GM18909 (cell line): Measurements from ENCODE around the gene GJC1.

ENCODE experiments used
- ATAC-seq: cut with Tn5 transposase; IDR thresholded peaks from one replicate; pipeline ENCODE4 v1.9.1; 2021; ENCODE audit warnings: mild to moderate bottlenecking; ENCODE audit not compliant: unreplicated experiment, poor library complexity

Gene GJC1

DNA sequence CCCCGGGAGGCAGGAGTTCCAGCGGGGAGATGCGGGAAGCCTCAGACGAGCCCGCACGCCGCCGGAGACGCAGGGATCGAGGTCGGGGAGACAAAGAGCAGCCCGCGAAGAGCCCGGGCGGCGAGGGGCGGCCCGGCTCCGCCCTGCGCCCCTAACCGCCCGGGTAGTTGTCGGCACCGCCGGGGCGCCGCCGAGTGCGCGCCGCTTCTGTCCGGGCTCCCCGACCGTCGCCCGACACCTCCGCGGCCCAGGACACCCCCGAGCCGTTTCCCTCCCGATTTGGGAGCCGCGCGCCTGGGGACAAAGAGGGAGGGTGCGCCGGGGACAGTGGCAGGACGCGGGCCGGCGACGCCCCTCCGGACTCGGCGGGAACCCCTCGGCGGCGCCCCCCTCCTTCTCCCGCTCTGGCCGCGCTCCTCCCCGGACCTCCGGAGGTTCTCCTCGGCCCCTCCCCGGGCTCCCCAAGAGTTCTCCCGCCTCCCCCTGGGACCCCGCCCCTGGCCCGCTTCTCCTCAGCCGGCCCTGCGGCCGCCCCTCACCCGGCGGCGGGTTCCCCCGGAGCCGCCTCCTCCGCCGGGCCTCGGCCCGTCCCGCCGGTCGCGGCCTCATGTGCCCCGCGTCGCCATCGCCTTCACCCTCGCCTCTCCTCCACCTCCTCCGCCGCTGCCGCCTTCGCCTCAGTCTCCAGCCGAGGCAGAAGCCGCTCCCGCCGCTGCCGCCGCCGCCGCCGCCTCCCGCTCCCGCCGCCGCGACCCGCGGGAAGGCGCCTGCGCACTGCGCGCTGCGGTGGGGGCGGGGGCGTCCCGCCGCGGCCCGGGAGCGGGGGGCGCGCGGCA is at the start of gene GJC1:
TSS of gene GJC1 (minus strand) at position 765 of the 836 bp plus-strand sequence. CDS start 24,470 bp downstream, outside the sequence.
- ATAC-seq, result no peak

DNA sequence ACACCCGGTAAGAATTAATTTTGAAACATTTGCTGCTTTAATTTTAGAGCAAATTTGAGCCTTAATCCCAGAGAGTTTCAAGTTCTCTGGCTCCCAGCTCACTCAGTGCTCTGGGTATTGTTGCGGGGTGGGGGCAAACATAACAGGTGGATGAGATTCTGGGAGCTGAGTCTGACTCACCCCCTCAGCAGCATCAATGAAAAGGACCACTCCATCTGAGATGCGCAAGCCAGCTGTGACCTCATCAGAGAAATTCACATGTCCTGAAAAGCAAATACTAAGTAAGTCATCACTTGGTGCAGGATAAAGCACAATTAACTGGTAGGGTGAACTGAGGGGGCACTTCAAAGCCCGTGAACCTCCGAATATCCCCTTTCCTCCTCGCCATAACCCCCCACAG is 49.3 kb upstream of the GJC1 start:
- ATAC-seq, result no peak

DNA sequence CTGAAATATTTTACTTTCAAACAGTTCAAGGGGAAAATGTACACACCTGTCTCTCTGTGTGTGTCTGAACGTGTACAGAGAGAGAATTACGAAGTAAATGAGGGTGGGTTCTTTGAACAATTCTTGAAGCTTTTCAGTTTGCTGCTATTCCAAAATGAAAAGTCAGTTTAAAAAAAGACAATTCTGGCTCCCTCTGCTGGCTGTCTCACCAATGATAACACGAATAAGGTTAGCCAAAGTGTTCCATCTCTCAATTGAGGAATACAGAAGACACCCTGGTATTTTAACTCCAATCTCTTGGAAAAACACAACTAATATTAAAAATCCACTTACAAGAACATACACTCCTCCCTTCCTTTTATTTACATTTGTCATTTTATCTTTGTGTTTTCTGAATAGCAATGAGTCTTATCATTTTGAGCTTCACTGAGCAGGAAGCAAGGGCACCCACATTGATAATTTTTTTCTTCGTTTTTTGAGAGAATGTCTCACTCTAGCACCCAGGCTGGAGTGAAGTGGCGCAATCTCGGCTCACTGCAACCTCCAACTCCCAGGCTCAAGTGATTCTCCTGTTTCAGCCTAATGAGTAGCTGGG is 48.6 kb upstream of the GJC1 start:
- no peak for ATAC-seq

DNA sequence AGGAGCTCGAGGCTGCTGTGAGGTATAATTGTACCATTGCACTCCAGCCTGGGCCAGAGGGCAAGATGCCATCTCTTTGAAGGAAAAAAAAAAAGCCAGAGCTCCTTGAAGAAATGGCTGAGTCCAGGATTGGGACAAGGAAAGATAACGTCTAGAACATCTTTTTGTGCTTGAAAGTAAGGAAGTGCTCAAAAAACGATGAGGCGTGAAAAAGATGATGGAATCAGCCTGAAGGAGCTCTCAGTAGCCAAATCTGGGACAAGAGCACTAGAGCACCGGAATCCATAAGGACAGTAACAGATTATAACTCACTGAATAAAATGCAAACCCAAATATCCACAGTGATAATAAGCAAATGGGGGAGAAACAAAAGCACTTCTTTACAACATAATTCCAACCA is 47.0 kb upstream of the GJC1 start:
- no peak for ATAC-seq

DNA sequence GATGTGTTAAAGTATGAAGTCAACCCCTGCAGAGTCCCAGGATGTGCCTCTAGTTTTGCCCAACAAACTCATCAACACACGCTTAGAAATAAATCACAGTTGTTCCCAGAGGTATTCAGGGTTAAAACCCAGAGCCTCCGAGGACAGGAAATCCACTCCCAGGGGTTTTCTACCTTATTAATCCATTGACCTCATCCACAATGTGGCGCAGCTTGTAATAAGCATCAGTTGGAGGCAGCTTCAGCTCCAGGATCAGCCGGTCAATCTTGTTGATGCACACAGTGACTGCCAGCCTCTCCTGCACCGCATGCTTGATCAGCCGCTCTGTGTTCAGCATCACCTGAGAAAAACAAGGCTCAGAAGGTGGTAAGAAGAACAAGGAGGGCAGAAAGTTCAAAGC is 45.7 kb upstream of the GJC1 start:
- ATAC-seq, result no peak

DNA sequence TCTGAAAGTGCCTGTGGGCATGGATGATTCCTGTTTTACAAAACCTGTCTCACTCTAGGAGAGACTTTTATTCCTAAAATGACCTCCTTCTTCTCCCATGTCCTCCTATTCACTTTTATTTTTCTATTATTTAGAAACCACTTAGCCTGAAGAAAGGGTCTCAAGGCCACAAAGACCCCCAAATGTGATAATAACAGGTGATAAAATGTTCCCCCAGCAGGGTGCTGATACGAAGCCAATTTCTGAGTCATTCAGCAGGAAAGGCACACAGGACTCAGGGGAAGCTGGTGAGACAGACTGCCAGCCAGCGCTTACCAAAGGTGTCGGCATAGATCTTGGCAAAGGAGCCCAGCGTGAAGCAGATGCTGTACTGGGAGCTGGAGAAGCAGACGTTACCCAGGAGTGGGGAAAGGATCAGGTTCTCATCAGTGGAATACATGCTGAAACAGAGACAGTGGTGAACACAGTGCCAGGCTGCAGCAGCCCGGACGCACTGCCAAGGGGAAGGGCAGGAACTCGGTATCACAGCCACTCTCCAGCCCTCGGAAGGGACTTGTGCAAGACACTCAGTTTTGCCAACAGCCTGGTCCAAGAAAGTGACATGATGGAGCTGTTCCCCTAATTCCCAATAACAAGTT is 42.2 kb upstream of the GJC1 start:
- no peak for ATAC-seq

DNA sequence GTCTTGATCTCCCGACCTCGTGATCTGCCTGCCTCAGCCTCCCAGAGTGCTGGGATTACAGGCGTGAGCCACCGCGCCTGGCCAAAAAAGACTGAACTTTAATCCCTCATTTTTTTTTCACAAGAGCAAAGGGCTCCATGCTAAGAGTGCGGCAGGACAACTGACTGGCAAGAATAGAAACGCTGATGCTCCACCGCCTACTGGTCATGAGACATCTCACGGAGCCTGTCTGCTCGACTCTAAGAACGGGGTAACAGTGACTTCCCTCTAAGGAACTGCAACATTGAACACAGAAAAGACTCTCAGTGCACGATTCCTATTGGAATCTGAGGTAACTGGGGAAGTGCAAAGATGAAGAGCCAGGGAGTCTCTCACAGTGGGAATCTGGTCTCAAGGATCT is 41.5 kb upstream of the GJC1 start:
- no peak for ATAC-seq

DNA sequence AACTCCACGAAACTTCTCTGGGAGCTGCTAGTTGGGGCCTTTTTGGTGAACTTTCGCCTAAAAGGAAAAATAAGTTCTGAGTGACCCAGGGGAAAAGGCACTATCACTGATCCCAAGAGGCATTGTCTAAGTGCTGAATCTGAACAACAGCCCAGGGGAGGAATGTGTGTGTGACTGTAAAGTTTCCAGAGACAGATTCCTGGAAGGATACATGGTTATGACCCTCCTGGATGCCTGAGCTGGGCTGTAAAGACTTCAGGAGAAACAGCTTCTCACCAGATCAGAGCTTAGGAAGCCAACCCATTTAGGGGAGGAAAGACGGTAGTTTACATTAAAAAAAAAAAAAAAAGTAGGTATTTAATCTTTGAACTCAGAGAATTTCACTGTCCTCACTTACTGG is 37.8 kb upstream of the GJC1 start:
- ATAC-seq, result no peak

DNA sequence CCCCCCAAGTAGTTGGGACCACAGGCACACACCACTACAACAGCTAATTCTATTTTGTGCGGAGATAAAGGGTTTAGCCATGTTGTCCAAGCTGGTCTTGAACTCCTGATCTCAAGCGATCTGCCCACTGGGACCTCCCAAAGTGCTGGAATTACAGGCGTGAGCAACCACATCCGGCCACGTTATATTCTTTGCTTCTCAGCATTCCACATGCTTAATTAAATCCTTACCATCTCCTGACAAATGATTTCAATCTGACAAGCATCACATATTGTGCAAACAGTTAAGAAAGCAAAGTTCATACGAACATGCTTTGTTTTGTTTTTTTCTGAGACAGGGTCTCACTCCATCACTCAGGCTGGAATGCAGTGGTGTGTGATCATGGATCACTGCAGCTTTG is 35.8 kb upstream of the GJC1 start:
- no peak for ATAC-seq

DNA sequence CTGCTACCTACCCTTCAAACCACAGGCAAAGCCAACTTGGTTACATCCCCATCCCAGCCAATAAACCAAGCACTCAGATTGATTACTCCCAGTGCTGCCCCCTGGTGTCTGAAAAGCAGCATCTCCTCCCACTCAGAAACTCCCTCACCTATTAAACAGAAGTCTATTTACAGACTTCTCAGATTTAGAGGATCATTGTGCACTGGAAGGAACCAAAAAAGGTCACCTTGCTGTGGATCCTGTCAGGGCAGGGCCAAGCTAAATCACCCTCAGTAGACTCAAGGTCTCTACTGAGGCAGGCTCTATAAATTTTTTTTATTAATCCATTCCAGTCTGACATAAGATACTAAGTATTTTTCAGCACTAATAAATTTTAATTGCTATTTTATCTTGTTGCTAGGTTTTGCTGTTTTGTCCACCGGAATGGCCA is 35.2 kb upstream of the GJC1 start:
- no peak for ATAC-seq

DNA sequence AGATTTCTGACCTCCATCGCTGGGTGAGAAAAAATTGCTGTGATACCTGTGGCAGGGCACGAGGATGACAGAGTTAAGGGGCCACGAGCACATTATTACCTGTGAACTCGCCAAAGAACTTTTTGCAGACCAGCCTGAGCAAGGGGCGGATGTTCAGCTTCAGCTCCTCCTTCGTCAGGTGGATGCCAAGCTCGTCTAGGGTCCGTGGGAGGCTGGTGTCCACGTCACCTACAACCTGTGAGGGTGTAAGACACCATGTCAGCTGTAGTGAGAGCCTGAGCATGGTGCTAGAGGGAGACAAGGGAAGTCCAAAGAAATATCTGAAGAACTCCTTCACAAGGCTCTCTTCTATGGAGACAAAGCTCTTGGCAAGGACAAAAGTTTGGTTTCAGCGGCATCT is 34.7 kb upstream of the GJC1 start:
- no peak for ATAC-seq

DNA sequence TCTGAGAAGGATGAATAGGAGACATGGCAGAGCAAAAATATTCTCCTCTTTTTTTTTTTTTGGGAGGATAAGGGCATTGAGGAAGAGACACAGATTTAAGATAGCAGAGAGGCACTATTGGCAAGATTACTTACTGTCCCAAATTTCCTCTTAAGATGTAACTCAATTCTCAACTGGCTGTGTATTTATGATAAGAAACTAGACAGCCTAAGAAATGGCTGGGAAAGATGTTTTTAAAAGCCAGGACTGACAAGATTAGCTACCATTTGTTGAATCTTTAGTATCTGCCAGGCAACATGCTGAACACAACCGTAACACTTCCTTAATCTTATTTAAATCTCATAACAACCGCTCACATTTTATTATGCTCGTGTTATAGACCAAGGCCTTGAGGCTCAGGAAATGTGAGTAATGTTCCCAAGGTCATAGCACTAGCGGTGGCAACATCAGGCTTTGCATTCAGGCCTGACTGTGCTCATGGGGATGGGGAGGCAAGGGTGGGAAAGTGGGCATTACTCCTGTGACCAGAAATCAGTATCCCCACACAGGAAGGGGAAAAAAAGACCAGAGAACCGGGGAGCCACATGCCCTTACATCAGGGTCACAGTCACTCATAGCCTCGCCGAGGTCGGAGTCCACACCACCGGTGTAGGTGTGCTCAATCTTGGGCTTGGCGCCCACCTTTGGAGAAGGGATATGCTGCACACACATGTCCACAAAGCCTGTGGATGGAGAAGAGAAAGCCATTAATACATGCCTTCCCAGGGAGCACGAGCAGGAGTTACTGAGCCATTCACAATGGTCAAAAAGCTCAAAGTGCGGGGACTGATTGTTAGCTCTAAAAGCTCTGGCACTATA is 33.2 kb upstream of the GJC1 start:
- ATAC-seq, result no peak

DNA sequence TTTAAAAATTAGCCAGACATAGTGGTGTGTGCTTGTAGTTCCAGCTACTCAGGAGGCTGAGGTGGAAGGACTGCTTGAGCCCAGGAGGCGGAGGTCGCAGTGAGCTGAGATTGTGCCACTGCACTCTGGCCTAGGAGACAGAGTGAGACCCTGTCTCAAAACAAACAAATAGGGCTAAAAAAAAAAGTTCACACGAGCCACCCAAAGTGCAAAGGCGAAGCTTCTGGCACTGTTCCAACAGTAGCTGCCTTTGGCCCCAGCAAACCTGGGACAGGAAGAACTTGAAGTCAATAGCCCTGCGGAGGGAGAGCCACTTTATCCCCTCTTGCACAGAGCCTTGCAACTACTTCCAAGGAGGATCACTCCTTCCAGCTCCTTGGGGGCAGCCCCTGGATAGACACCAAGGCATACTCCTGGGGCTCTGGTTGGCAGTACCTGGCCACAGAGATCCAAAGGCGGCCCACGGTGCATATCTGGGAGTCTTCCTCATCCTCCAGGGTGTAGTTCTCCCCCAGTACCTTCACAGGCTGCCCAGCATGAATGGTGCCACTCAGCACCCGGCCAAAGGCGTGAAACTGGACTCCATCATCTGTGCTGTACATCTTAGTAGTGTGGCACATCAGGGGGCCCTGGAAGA is 32.3 kb upstream of the GJC1 start:
- ATAC-seq, result no peak

DNA sequence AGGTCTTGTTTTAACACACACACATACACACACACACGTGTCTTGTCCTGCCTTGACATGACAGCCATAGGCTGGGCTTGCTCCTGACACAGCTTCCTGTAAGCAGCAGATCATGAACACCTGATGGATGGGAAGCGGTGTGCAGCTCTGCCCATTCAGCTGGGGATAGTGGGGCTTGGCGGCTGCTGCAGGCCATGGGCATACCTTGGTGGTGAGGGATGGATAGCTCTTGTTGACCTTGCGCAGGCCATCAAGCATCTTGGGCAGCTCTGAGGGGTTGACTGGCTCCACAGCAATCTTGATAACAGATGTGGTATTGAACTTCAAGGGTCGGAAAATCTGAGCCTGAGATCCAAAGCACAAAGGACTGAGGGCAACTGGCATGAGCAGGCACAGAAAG is 29.6 kb upstream of the GJC1 start:
- no peak for ATAC-seq

DNA sequence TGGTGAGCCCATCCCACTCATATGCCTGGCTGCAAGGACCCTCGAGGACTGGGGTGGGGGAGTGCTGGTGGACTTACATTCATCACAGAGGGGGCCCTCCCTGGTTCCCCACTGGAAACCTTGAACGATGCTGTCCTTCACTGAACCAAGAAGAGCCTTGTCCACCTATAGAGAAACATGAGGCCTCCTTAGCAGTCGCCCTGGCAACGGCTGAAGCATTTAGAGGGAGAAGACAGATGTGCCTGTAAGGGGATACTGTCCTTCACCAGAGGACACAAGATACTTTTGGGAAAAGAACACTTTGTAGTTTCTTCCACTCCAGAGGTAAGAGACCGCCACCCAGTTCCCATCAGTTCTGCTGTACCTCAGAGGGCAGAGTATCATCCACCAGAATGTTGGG is 24.1 kb upstream of the GJC1 start:
- ATAC-seq, result no peak

DNA sequence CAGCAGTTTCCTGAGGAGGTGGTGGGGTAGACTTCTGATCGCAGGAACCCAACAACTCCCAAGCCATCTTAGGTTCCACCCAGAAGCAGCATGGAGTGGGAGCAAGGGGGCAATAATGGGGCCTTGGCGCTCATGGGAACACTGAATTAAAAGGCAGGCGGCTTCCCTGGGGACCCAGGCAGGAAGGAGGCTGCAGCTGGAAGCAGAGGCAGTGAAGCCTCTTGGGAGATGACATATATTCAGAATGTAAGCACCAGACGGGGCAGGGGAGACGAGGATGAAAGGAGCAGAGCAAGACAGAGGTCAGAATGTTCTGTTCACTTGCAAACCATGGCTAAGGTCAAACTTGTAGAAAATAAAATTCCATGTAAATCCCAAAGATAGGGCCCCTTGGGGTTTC is 20.5 kb upstream of the GJC1 start:
- no peak for ATAC-seq

DNA sequence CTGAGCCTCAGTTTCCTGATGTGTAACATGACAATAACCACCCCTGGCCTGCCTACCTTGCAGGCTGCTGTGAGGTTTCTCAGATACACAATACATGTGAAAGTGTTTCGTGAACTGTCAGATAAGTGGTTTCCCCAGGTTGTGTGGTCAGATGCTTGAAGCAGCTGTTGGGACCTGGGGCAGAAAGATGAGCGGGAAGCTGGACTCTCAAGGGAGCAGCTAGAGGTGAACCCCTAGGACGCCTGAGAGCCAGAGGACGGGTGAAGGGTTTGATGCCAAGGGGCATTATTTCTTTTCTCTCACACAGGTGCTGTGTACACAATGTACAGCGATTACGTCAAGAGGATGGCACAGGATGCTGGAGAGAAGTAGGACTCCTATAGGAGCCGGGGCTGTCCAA is 19.9 kb upstream of the GJC1 start:
- no peak for ATAC-seq

DNA sequence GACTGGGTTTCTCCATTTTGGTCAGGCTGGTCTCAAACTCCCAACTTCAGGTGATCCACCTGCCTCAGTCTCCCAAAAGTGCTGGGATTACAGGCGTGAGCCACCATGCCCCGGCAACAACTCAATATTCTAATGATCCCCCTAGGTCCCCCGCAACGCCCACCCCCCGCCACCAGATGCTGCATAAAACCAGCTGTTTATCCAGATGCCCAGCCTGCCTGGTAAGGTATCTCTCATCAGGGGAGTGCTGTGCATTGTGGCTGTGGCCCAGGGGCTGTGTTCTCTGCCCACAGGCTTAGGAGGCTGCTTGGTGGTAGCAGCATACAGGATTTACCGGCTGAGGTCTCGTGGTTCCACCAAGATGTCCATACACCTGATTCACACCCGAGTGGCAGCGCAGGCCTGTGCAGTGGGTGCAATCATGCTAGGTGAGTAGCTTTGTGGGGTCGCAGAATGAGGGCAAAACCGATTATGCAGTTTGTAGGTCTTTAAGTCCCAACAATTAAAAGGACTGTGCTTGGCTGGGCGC is 18.9 kb upstream of the GJC1 start:
- ATAC-seq, result no peak

DNA sequence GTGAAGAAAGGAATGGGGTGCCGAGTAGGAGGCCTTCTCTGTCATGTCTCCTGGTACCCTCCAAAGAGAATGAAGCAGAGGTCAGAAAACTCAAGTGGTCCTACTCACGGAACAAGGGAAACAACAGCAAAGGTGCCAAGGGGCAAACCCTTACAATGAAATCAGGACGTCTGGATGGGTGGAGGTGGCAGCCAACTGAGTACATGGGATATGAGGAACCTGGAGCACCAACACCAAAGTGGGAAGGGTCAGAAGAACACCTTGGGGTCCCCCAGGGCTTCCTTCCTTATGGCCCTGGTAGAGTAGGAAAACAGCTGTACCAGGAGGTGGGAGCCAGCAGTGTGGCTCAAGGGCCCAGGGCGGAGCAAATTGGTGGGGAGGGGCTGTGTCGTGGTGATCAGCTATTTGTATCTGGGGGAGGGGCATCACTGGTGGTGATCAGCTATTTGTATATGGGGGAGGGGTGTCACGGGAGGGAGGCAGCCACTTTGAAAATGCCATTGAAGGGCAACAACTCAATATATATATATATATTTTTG is 18.2 kb upstream of the GJC1 start:
- ATAC-seq, result no peak

DNA sequence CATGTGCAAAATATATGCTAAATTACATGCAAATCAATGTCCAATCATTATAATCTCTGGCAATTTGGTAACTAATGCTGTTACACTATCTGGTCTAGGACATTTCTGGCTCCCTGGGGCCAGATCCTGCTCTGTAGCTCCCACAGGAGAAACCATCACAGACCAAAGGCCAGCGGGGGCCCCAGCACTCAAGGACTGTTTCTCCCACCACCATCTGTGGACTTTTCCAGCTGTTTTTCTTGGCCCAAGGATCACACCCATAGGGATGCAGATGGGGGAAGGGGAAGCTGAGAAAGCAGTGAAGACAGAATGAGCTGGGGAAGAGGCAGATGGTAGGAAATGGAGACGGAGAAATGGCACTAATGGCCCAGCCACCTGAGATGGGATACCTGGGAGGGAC is 17.5 kb upstream of the GJC1 start, which contains the start of gene HIGD1B:
TSS of gene HIGD1B (plus strand) at position 298 of the 400 bp plus-strand sequence. CDS start 270 bp downstream, outside the sequence.
- no peak for ATAC-seq
